Measurements from ENCODE around the gene ZNF746.

ZNF746 gene

GRCh38 chr7:149469806-149470205 lies 27.8 kb downstream of the ZNF746 start:
- H3K27ac ChIP-seq (ENCODE audit: low read length): no peak overlapping the region
- H3K79me2 ChIP-seq (ENCODE audit: low read length): no peaks in the 10 kb centered on the region
- no peak overlapping the region for H2AFZ ChIP-seq (ENCODE audit: low read length)
- DNase-seq: no peak
- H3F3A ChIP-seq (ENCODE audit: insufficient read depth, low read length): no peaks in the 10 kb centered on the region
- no peaks in the 10 kb centered on the region for H3K4me1 ChIP-seq (ENCODE audit: low read length)
- no peak overlapping the region for H3K4me3 ChIP-seq (ENCODE audit: low read length)
- no peaks in the 10 kb centered on the region for H3K9me2 ChIP-seq (replicated peaks; ENCODE audit: insufficient read depth, low read length)
- no peaks in the 10 kb centered on the region for H3K27me3 ChIP-seq (replicated peaks; ENCODE audit: insufficient read depth, low read length)
- H4K20me1 ChIP-seq (ENCODE audit: insufficient read depth, low read length): no peaks in the 10 kb centered on the region
- H3K4me2 ChIP-seq (ENCODE audit: low read depth, low read length): no peak overlapping the region
- no peaks in the 10 kb centered on the region for H3K36me3 ChIP-seq (replicated peaks; ENCODE audit: insufficient read depth, low read length)
- H3K9ac ChIP-seq (ENCODE audit: low read length): no peak overlapping the region
- no peaks in the 10 kb centered on the region for H3K9me3 ChIP-seq (replicated peaks; ENCODE audit: insufficient read depth, low read length)
- TF ChIP-seq CTCF (IDR thresholded peaks at IDR 0.05; ENCODE audit: low read length): no peak
- no peak for TF ChIP-seq EZH2phosphoT487 (IDR thresholded peaks at IDR 0.05; ENCODE audit: low read length)
- TF ChIP-seq EZH2 (optimal IDR thresholded peaks at IDR 0.05; ENCODE audit: low read depth, low read length): no peak

- Histone ChIP-seq H3K4me1 (ENCODE audit: low read length) (no peaks in the 10 kb centered on the region), H3K27me3 (replicated peaks; ENCODE audit: insufficient read depth, low read length) (no peaks in the 10 kb centered on the region; the same call in 1 of the 2 replicates), H3K4me2 (ENCODE audit: low read depth, low read length) (no peak overlapping the region), H3K27ac (ENCODE audit: low read length) (no peak overlapping the region), H3K9me3 (replicated peaks; ENCODE audit: insufficient read depth, low read length) (no peaks in the 10 kb centered on the region), H3K4me3 (ENCODE audit: low read length) (no peak overlapping the region), H3K79me2 (ENCODE audit: low read length) (no peaks in the 10 kb centered on the region), H2AFZ (ENCODE audit: low read length) (no peak overlapping the region), H3F3A (ENCODE audit: insufficient read depth, low read length) (no peaks in the 10 kb centered on the region), H4K20me1 (ENCODE audit: insufficient read depth, low read length) (no peaks in the 10 kb centered on the region), H3K9ac (ENCODE audit: low read length) (no peak overlapping the region), H3K9me2 (replicated peaks; ENCODE audit: insufficient read depth, low read length) (no peaks in the 10 kb centered on the region), H3K36me3 (replicated peaks; ENCODE audit: insufficient read depth, low read length) (no peaks in the 10 kb centered on the region)
- DNase-seq: no peak
- TF ChIP-seq CTCF (IDR thresholded peaks at IDR 0.05; ENCODE audit: low read length): no peak
- no peak for TF ChIP-seq EZH2 (optimal IDR thresholded peaks at IDR 0.05; ENCODE audit: low read depth, low read length)
- no peak for TF ChIP-seq EZH2phosphoT487 (IDR thresholded peaks at IDR 0.05; ENCODE audit: low read length)
Measured at GRCh38 chr7:149468208-149468607, 29.4 kb downstream of the ZNF746 start.

- Histone ChIP-seq H3K27ac (ENCODE audit: low read length) (no peak overlapping the region), H3K9ac (ENCODE audit: low read length) (no peak overlapping the region), H3K4me1 (ENCODE audit: low read length) (no peaks in the 10 kb centered on the region), H3K27me3 (replicated peaks; ENCODE audit: insufficient read depth, low read length) (no peaks in the 10 kb centered on the region; the same call in 1 of the 2 replicates), H3F3A (ENCODE audit: insufficient read depth, low read length) (no peaks in the 10 kb centered on the region), H3K4me3 (ENCODE audit: low read length) (no peak overlapping the region), H3K9me3 (replicated peaks; ENCODE audit: insufficient read depth, low read length) (no peaks in the 10 kb centered on the region), H4K20me1 (ENCODE audit: insufficient read depth, low read length) (no peaks in the 10 kb centered on the region), H3K4me2 (ENCODE audit: low read depth, low read length) (no peak overlapping the region), H3K36me3 (replicated peaks; ENCODE audit: insufficient read depth, low read length) (no peaks in the 10 kb centered on the region), H3K9me2 (replicated peaks; ENCODE audit: insufficient read depth, low read length) (no peaks in the 10 kb centered on the region), H3K79me2 (ENCODE audit: low read length) (no peaks in the 10 kb centered on the region), H2AFZ (ENCODE audit: low read length) (no peak overlapping the region)
- TF ChIP-seq EZH2phosphoT487 (IDR thresholded peaks at IDR 0.05; ENCODE audit: low read length): no peak
- no peak for TF ChIP-seq EZH2 (optimal IDR thresholded peaks at IDR 0.05; ENCODE audit: low read depth, low read length)
- no peak for TF ChIP-seq CTCF (IDR thresholded peaks at IDR 0.05; ENCODE audit: low read length)
- DNase-seq: no peak
Measured at GRCh38 chr7:149467321-149467859, 30.2 kb downstream of the ZNF746 start.
